HG02852 (cell line): ENCODE results near the gene AKAP13.
A peak's percentile ranks its signal among the peaks of the same experiment; 100 is the strongest.
"Not testable (repeated sequence)": the region's sequence is repeated elsewhere in the genome, so short reads cannot be mapped to it uniquely, and the experiment has no call there.

Experiments
- ATAC-seq: cut with Tn5 transposase; IDR thresholded peaks from one replicate; pipeline ENCODE4 v1.9.1; 2021; ENCODE audit warnings: mild to moderate bottlenecking, moderate library complexity; ENCODE audit not compliant: unreplicated experiment

AKAP13 gene

GRCh38 chr15:85470563-85471271 lies 90.3 kb downstream of the AKAP13 start:
- ATAC-seq, result no peak

- ATAC-seq, result no peak
These were observed 91.9 kb downstream of the AKAP13 start for GRCh38 chr15:85472349-85472748.

GRCh38 chr15:85473455-85473854 lies 93.1 kb downstream of the AKAP13 start:
- ATAC-seq, result peak; percentile 46

- ATAC-seq, result no peak
These were observed 94.4 kb downstream of the AKAP13 start for GRCh38 chr15:85474700-85475316.

- no peak for ATAC-seq
These were observed 94.9 kb downstream of the AKAP13 start for GRCh38 chr15:85475317-85475701.

GRCh38 chr15:85475711-85476110 lies 95.3 kb downstream of the AKAP13 start:
- ATAC-seq, result no peak

- ATAC-seq, result no peak
These were observed 96.7 kb downstream of the AKAP13 start for GRCh38 chr15:85477061-85477460.

- ATAC-seq, result no peak
These were observed 97.3 kb downstream of the AKAP13 start for GRCh38 chr15:85477730-85478129.

- ATAC-seq, result no peak
These were observed 98.8 kb downstream of the AKAP13 start for GRCh38 chr15:85479071-85479647.

GRCh38 chr15:85480923-85481322 lies 100.5 kb downstream of the AKAP13 start:
- ATAC-seq, result no peak

- ATAC-seq, result not testable (repeated sequence)
These were observed 101.1 kb downstream of the AKAP13 start for GRCh38 chr15:85481543-85481942.

GRCh38 chr15:85482894-85483293 lies 102.5 kb downstream of the AKAP13 start:
- no peak for ATAC-seq

GRCh38 chr15:85483955-85484354 lies 103.6 kb downstream of the AKAP13 start:
- not testable (repeated sequence) for ATAC-seq

GRCh38 chr15:85484923-85485322 lies 104.5 kb downstream of the AKAP13 start:
- ATAC-seq, result not testable (repeated sequence)

- peak; percentile 72 for ATAC-seq
These were observed 105.7 kb downstream of the AKAP13 start for GRCh38 chr15:85485956-85486567.

- not testable (repeated sequence) for ATAC-seq
These were observed 107.4 kb downstream of the AKAP13 start for GRCh38 chr15:85487796-85488195.

GRCh38 chr15:85488997-85489396 lies 108.6 kb downstream of the AKAP13 start:
- no peak for ATAC-seq

- ATAC-seq, result no peak
These were observed 109.5 kb downstream of the AKAP13 start for GRCh38 chr15:85489773-85490493.

GRCh38 chr15:85490856-85491255 lies 110.5 kb downstream of the AKAP13 start:
- ATAC-seq, result no peak

- ATAC-seq, result no peak
These were observed 111.3 kb downstream of the AKAP13 start for GRCh38 chr15:85491691-85492090.

GRCh38 chr15:85492406-85492805 lies 112.0 kb downstream of the AKAP13 start:
- no peak for ATAC-seq
